HFFc6 (cell line): ENCODE measurements around the gene MAP3K3. TPM values are rescaled to one million over a fixed set of nuclear protein-coding genes. Genes with fewer than 3 reads are reported as not detected.

Experiments used
- DNase-seq: peaks from one replicate; pipeline ENCODE4 v3.0.0-alpha.2; 2018
- H3K27ac Mint-ChIP-seq: 2 replicates; pipeline ENCODE4 v1.8.0; 2020; ENCODE audit warnings: mild to moderate bottlenecking, mixed read lengths
- H3K27me3 Mint-ChIP-seq: 2 replicates; pipeline ENCODE4 v1.8.0; 2021; ENCODE audit warnings: mild to moderate bottlenecking, moderate library complexity, mixed read lengths; ENCODE audit not compliant: insufficient read depth
- H3K36me3 Mint-ChIP-seq: 2 replicates; pipeline ENCODE4 v1.8.0; 2021; ENCODE audit warnings: low read depth, mixed read lengths
- H3K4me1 Mint-ChIP-seq: 2 replicates; pipeline ENCODE4 v1.8.0; 2020; ENCODE audit warnings: low read depth, mixed read lengths
- H3K4me3 Mint-ChIP-seq: 2 replicates; pipeline ENCODE4 v1.8.0; 2020; ENCODE audit warnings: mild to moderate bottlenecking, moderate library complexity, mixed read lengths
- H3K9me3 Mint-ChIP-seq: 2 replicates; pipeline ENCODE4 v1.8.0; 2020; ENCODE audit warnings: mild to moderate bottlenecking, mixed read lengths
- total RNA-seq, 6 experiments: library from RNA; stranded (reverse); fragmentation: NEBNext Ultra II Directional; extraction: Animal tissue kit (Norgen Biotek cat#: 25700); gene quantifications; 2 replicates in 1 of 6; 3 replicates in 5 of 6; pipeline ENCODE4 v1.2.3, GENCODE V29; 2021
- TF ChIP-seq, protein P1 (sequence below): fragments of 200-600 bp; sonication (generic); IDR thresholded peaks from 2 replicates; pipeline ENCODE4 v1.5.0; 2021; ENCODE audit warnings: antibody characterized with exemption, mild to moderate bottlenecking

MAP3K3 gene
- total RNA-seq, 6 experiments from 2014 or later: 24.2 to 31.5 (median 27.2) TPM

DNA sequence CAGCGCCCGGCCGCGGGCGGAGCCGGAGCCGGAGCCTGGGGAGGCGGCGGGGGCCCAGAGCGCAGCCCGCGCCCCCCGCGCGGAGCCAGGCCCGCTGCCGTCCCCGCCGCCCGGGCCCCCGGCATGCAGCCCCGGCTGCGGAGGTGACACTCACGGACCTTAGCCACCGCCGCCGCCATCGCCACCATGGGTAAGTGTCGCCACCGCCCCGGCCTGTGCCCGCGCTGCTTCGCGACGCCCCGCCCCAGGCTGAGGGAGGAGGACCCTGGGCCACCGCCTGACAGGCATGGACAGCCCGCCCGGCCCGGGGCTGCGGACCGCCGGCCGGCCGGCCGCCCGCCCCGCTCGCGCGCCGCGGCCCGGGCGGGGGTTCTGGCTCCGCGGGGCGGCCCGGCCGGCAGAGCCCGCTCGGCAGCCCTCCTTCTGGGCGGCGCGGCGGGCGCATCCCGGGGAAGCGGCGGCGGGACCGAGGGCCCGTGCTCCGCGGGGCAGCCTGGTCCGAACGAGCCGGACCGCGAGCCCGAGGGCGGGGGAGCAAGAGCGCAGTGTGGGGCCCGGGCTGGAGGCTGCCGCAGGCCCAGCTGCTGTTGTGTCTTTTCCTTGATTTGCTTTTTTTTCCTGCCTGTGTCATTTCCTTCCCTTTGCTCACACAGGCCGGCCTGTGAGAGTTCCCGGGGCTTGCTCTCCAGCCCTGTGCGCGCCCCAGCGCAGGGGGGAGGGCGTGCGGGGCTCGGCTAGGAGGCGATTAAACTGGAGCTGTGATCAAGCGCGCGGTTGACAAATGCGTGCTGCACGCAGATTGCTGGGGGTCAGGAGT lies 565 bp downstream of the MAP3K3 start:
- Mint-ChIP-seq H3K36me3 (no peaks in the 10 kb centered on the region), H3K27me3 (peaks cover 4% of the 10 kb centered on the region), H3K27ac (peak overlapping the region; percentile 86), H3K9me3 (no peaks in the 10 kb centered on the region), H3K4me3 (peak overlapping the region; percentile 98), H3K4me1 (peaks cover 45% of the 10 kb centered on the region)
- peak; percentile 45 for DNase-seq
- TF ChIP-seq, protein P1, sequence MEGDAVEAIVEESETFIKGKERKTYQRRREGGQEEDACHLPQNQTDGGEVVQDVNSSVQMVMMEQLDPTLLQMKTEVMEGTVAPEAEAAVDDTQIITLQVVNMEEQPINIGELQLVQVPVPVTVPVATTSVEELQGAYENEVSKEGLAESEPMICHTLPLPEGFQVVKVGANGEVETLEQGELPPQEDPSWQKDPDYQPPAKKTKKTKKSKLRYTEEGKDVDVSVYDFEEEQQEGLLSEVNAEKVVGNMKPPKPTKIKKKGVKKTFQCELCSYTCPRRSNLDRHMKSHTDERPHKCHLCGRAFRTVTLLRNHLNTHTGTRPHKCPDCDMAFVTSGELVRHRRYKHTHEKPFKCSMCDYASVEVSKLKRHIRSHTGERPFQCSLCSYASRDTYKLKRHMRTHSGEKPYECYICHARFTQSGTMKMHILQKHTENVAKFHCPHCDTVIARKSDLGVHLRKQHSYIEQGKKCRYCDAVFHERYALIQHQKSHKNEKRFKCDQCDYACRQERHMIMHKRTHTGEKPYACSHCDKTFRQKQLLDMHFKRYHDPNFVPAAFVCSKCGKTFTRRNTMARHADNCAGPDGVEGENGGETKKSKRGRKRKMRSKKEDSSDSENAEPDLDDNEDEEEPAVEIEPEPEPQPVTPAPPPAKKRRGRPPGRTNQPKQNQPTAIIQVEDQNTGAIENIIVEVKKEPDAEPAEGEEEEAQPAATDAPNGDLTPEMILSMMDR: no peak

DNA sequence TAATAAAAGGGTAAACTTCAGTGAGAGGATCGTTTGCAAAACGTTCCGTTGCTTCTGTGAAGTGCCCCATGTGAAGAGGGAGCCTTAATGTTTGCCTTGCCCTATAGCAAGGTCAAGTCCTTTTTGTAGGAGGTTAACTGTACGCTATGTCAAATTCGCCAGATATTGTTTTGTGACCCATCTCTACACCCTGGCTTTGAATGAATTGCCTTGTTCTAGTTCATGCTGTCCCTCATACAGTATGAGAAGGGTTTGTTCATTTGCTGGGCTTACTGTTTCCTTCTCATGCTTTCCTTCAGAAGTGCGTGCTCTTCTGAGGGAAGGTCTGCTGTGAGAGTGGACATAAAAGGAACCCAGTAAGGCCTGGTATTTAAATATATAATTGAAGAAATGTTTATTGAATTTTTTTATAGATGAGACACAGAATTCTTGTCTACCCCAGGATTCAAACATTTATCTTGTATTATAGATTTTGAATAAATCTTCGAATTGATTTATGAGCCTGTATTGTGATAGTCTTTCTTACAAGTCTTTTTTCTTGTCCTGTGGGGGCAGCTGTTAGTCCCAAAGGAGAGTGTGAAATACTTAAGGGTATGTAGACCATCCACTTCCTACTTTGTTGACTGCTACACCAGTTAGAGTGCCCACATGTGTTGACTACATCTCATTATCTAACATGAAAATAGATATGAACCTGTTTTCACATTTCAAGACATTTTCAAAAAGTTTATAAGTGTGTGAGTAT lies 1.7 kb downstream of the MAP3K3 start:
- Mint-ChIP-seq H3K27ac (peak overlapping the region; percentile 86), H3K9me3 (no peaks in the 10 kb centered on the region), H3K4me1 (peaks cover 45% of the 10 kb centered on the region), H3K27me3 (peaks cover 2% of the 10 kb centered on the region), H3K4me3 (peak overlapping the region; percentile 98), H3K36me3 (no peaks in the 10 kb centered on the region)
- TF ChIP-seq, protein P1: no peak
- no peak for DNase-seq

DNA sequence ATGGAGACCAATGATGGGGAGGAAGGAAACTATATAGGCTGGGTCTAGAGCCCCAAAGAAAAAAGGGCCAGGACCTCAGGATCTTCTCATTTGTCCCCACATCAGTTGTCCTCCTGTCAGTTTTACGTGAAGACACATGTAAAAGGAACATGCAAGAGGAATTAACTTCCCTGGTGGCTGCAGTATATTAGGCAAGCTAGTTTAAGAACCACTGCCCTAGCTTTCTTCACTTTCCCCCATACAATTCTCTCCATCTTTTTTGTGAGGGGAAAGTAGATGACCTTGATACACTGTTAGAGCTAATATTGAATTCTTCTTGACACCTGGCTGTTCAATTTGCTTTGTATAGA lies 2.3 kb downstream of the MAP3K3 start:
- DNase-seq: no peak
- H3K27ac Mint-ChIP-seq: no peak overlapping the region
- H3K4me3 Mint-ChIP-seq: peak overlapping the region; percentile 98; the same call in 1 of the 2 replicates
- peaks cover 45% of the 10 kb centered on the region for H3K4me1 Mint-ChIP-seq
- TF ChIP-seq, protein P1: no peak
- no peaks in the 10 kb centered on the region for H3K9me3 Mint-ChIP-seq
- no peaks in the 10 kb centered on the region for H3K36me3 Mint-ChIP-seq
- peaks cover 2% of the 10 kb centered on the region for H3K27me3 Mint-ChIP-seq

DNA sequence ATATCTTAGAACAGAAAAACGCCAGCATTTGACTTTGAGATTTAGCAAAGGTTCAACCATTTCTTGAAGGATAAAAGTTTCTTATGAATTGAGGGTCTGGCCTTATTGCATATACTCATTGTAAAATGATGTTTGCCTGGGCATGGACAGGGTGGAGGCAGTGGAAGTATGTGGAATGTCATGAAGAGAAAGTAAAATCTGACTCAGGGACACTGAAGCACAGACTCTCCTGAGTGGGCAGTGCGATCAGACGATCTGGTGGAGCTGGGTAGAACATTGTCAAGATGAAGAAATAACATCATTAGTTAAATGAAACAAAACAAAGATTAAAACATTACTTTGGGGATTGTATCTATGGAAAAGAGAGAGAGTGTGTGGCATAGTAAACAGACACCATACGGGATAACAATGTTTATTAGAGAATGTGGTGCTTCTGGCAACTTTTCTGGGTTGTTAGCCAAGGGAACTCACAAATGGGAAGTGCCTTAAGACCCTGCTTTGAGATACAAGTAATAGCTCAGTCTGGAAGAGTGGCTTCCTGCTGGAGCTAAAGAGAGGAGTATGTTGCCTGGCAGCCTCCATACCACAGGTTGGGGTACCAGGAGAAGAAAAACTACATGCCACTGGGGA lies 4.4 kb downstream of the MAP3K3 start:
- peaks cover 37% of the 10 kb centered on the region for H3K4me1 Mint-ChIP-seq
- TF ChIP-seq, protein P1: no peak
- no peaks in the 10 kb centered on the region for H3K36me3 Mint-ChIP-seq
- H3K27ac Mint-ChIP-seq: peak overlapping the region; percentile 65
- H3K4me3 Mint-ChIP-seq: peak overlapping the region; percentile 74
- DNase-seq: no peak
- no peaks in the 10 kb centered on the region for H3K9me3 Mint-ChIP-seq
- H3K27me3 Mint-ChIP-seq: peaks cover 2% of the 10 kb centered on the region

DNA sequence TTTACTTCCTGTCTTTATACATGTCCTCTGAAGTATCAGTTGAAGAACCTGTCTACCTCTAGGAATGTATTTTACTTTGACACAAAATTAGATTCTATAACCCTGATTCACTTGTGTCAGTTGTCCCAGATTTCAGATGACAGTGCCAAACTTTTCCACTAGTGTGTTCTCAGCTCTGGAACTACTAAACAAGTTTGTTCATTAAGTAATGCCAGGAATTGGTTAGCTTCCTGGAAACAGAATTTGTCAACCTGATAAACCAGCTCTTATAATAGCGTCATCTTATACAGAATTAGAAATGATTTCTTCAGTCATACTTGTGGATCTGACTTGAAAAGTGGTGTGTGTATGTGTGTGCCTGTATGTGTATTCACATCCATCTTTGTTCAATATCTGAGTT lies 7.4 kb downstream of the MAP3K3 start:
- peaks cover 33% of the 10 kb centered on the region for H3K4me1 Mint-ChIP-seq
- DNase-seq: no peak
- H3K9me3 Mint-ChIP-seq: no peaks in the 10 kb centered on the region
- H3K27me3 Mint-ChIP-seq: no peaks in the 10 kb centered on the region; the same call in 1 of the 2 replicates
- TF ChIP-seq, protein P1: no peak
- H3K27ac Mint-ChIP-seq: no peak overlapping the region
- no peak overlapping the region for H3K4me3 Mint-ChIP-seq
- peaks cover 4% of the 10 kb centered on the region; the same call in 1 of the 2 replicates for H3K36me3 Mint-ChIP-seq
